K562 (cell line): Measurements from ENCODE around the gene GCN1. TPM values are rescaled to one million over a fixed set of nuclear protein-coding genes. Genes with fewer than 3 reads are reported as not detected.

ENCODE experiments used
- ATAC-seq: fragments of 200-7000 bp; cut with Tn5 transposase; 3 replicates; pipeline ENCODE4 v1.9.1; 2020; ENCODE audit warnings: moderate library complexity
- BruUV-seq: library from RNA; stranded (reverse); fragments of 400-500 nt; replicated peaks from 2 replicates; lab custom pipeline; 2021; lab: Mats Ljungman, UMichigan
- CTCF ChIA-PET: fragments of 300-600 bp; formaldehyde crosslinking; extraction: SDS; loops from one replicate; lab custom pipeline; 2021; ENCODE audit warnings: low intra/inter-chr PET ratio; lab: Yijun Ruan, JAX
- POLR2A ChIA-PET: fragments of 300-600, 350-650 bp; sonication (Branson Sonifier 250); formaldehyde crosslinking; extraction: SDS; loops from one replicate; lab custom pipeline; 2021; ENCODE audit warnings: antibody characterized with exemption, inconsistent platforms; lab: Yijun Ruan, JAX
- DNase-seq, 4 experiments: peaks; one replicate each; pipeline versions ENCODE4 v3.0.0 to v3.0.0-alpha.2; 2011 to 2018; ENCODE audit warnings: low spot score in 3 of 4, mixed read lengths in 3 of 4; ENCODE audit errors: extremely low read depth in 1 of 4
- FAIRE-seq: peaks from 2 replicates; lab custom pipeline; 2011; peaks lifted over from hg19 to GRCh38; lab: Jason Lieb, UNC
- H2AFZ ChIP-seq: 2 replicates; pipeline ENCODE4 v1.6.0; 2011; ENCODE audit warnings: low read depth, low read length, control low read depth, inconsistent platforms
- H3K27ac ChIP-seq: fragments of 200-600 bp; 3 replicates; pipeline ENCODE4 v1.8.0; 2011; ENCODE audit warnings: low read depth, mild to moderate bottlenecking, control low read depth, inconsistent platforms, low read length, moderate library complexity, mixed read lengths; ENCODE audit errors: extremely low read depth
- H3K27me3 ChIP-seq, 2 experiments: fragments of 300-600 bp in 1 of 2; 2 replicates in 1 of 2; 3 replicates in 1 of 2; pipeline versions ENCODE4 v1.6.0 to v1.8.0; 2011; ENCODE audit warnings: inconsistent platforms in 2 of 2, low read length in 2 of 2, mild to moderate bottlenecking in 1 of 2, mixed read lengths in 1 of 2, moderate library complexity in 1 of 2; ENCODE audit not compliant: control insufficient read depth in 2 of 2, insufficient read depth in 2 of 2
- H3K36me3 ChIP-seq: fragments of 300-600 bp; 3 replicates; pipeline ENCODE4 v1.8.0; 2011; ENCODE audit warnings: mild to moderate bottlenecking, low read length, inconsistent platforms; ENCODE audit not compliant: control insufficient read depth, insufficient read depth
- H3K4me1 ChIP-seq, 2 experiments: fragments of 200-600 bp in 1 of 2; replicated peaks in 1 of 2; 2 replicates in 1 of 2; 3 replicates in 1 of 2; pipeline versions ENCODE4 v1.5.1 to v1.8.0; 2011; ENCODE audit warnings: inconsistent platforms in 2 of 2, low read length in 2 of 2, mild to moderate bottlenecking in 1 of 2, mixed read lengths in 1 of 2, moderate library complexity in 1 of 2; ENCODE audit not compliant: control insufficient read depth in 2 of 2, insufficient read depth in 2 of 2
- H3K4me2 ChIP-seq: 2 replicates; pipeline ENCODE4 v1.6.1; 2011; ENCODE audit warnings: low read length, control low read depth, inconsistent platforms, mixed read lengths; ENCODE audit not compliant: insufficient read depth
- H3K4me3 ChIP-seq: fragments of 200-600 bp; sonication (generic), shearing (Covaris generic); 2 replicates; pipeline ENCODE4 v1.5.1; 2016; ENCODE audit warnings: control low read depth, inconsistent platforms
- H3K79me2 ChIP-seq: fragments of 200-600 bp; 3 replicates; pipeline ENCODE4 v1.8.0; 2011; ENCODE audit warnings: low read length, inconsistent platforms; ENCODE audit not compliant: control insufficient read depth, insufficient read depth
- H3K9ac ChIP-seq, 2 experiments: 2 replicates each; pipeline versions ENCODE4 v1.6.0 to v1.6.1; 2011; ENCODE audit warnings: low read depth in 2 of 2, low read length in 2 of 2, control low read depth in 1 of 2, inconsistent platforms in 1 of 2, mild to moderate bottlenecking in 1 of 2, mixed read lengths in 1 of 2; ENCODE audit not compliant: insufficient read depth in 1 of 2
- H3K9me1 ChIP-seq: one replicate; pipeline ENCODE4 v1.6.0; 2011; ENCODE audit warnings: inconsistent platforms, mild to moderate bottlenecking, low read length, moderate library complexity; ENCODE audit not compliant: control insufficient read depth, insufficient read depth
- H3K9me3 ChIP-seq: replicated peaks from 2 replicates; pipeline ENCODE4 v1.5.1; 2011; ENCODE audit warnings: low read depth, low read length, inconsistent platforms; ENCODE audit not compliant: control insufficient read depth, insufficient read depth
- H4K20me1 ChIP-seq: replicated peaks from 2 replicates; pipeline ENCODE4 v1.6.1; 2011; ENCODE audit warnings: low read length, inconsistent platforms, mixed read lengths; ENCODE audit not compliant: control insufficient read depth, insufficient read depth
- ATF7 ChIP-seq: fragments of 450-650 bp; IDR thresholded peaks from 2 replicates; pipeline ENCODE4 v1.7.1; 2014; ENCODE audit warnings: mild to moderate bottlenecking, moderate library complexity
- DLX4 ChIP-seq: fragments of 250-450 bp; sonication (Bioruptor Pico); IDR thresholded peaks from 2 replicates; pipeline ENCODE4 v1.6.1; 2021; ENCODE audit warnings: mild to moderate bottlenecking
- E2F5 ChIP-seq: sonication (generic); formaldehyde crosslinking; IDR thresholded peaks from 2 replicates; pipeline ENCODE4 v1.8.0; 2022; ENCODE audit warnings: mild to moderate bottlenecking, missing genetic modification reagents
- GATA2 ChIP-seq: sonication (generic); formaldehyde crosslinking; IDR thresholded peaks from 2 replicates; pipeline ENCODE4 v1.4.0; 2020; ENCODE audit warnings: mild to moderate bottlenecking, missing genetic modification reagents
- KDM4B ChIP-seq, 2 experiments: fragments of 450-650 bp in 1 of 2; sonication (generic) in 1 of 2; IDR thresholded peaks; 2 replicates each; pipeline ENCODE4 v1.6.1; 2016 to 2017; ENCODE audit warnings: borderline replicate concordance in 2 of 2, antibody characterized with exemption in 1 of 2, low read depth in 1 of 2, mild to moderate bottlenecking in 1 of 2
- NBN ChIP-seq: fragments of 450-650 bp; IDR thresholded peaks from 2 replicates; pipeline ENCODE4 v1.6.1; 2016; ENCODE audit warnings: low read depth, mild to moderate bottlenecking
- NCOA2 ChIP-seq, 2 experiments: fragments of 450-650 bp; IDR thresholded peaks; 2 replicates each; pipeline ENCODE4 v1.6.1; 2018; ENCODE audit warnings: mild to moderate bottlenecking in 2 of 2, moderate library complexity in 1 of 2; ENCODE audit not compliant: partially characterized antibody in 2 of 2
- NFYB ChIP-seq: IDR thresholded peaks from 2 replicates; pipeline ENCODE4 v1.6.1; 2011; ENCODE audit warnings: mild to moderate bottlenecking, moderate library complexity; ENCODE audit not compliant: insufficient read length; ENCODE audit errors: extremely low read depth
- PPARD ChIP-seq: fragments of 250-450 bp; sonication (Bioruptor Pico); IDR thresholded peaks from 2 replicates; pipeline ENCODE4 v1.8.0; 2022; ENCODE audit warnings: inconsistent platforms, mild to moderate bottlenecking, moderate library complexity
- PURB ChIP-seq: sonication (generic); formaldehyde crosslinking; IDR thresholded peaks from 2 replicates; pipeline ENCODE4 v1.9.0; 2021; ENCODE audit warnings: low read depth, mild to moderate bottlenecking, missing genetic modification reagents
- RB1 ChIP-seq: fragments of 450-650 bp; IDR thresholded peaks from 2 replicates; pipeline ENCODE4 v1.6.1; 2017; ENCODE audit warnings: low read depth, mild to moderate bottlenecking
- U2AF2 ChIP-seq: fragments of 200-400 bp; formaldehyde crosslinking; optimal IDR thresholded peaks from 2 replicates; pipeline ENCODE3; 2017; ENCODE audit warnings: low read depth, mild to moderate bottlenecking, low read length
- ZNF311 ChIP-seq: fragments of 250-450 bp; sonication (Bioruptor Pico); IDR thresholded peaks from 2 replicates; pipeline ENCODE4 v1.4.0; 2020; ENCODE audit warnings: mild to moderate bottlenecking, moderate library complexity
- ZNF324 ChIP-seq: fragments of 250-450 bp; sonication (Bioruptor Pico); IDR thresholded peaks from 2 replicates; pipeline ENCODE4 v1.4.0; 2020; ENCODE audit warnings: mild to moderate bottlenecking
- ZNF586 ChIP-seq: fragments of 450-650 bp; formaldehyde crosslinking; conservative IDR thresholded peaks from 2 replicates; pipeline ENCODE4 v1.4.0; 2020; ENCODE audit warnings: mild to moderate bottlenecking, moderate library complexity
- WGBS: fragments of 100-300 bp; shearing (Covaris generic); methylation state at CpG from one replicate; pipeline ENCODE4 v1.1.6; 2016; ENCODE audit warnings: low coverage, mixed read lengths; ENCODE audit not compliant: insufficient coverage; ENCODE audit errors: missing lambda C conversion rate; 5-methylcytosine and 5-hydroxymethylcytosine counted together
- in situ Hi-C: fragments of 300-500 bp; cut with MboI; formaldehyde crosslinking; loops from 4 replicates; pipeline ENCODE4 v1.15.0; 2018; ENCODE audit warnings: inconsistent platforms, mixed read lengths
- intact Hi-C: fragments of 100-400 bp; cut with micrococcal nuclease; formaldehyde crosslinking; loops from 2 replicates; pipeline ENCODE4 v1.14.2; 2022
- polyA plus RNA-seq, 8 experiments: library from polyadenylated mRNA; depleted of rRNA in 4 of 8; stranded (reverse) in 5 of 8; unstranded in 3 of 8; fragments of >200 nt; fragmentation: Nextera tagmentation in 2 of 8; fragmentation: Illumina TruSeq in 1 of 8; extraction: Ambion mirVana in 2 of 8; extraction: Trizol in 1 of 8; gene quantifications; 2 replicates each; pipeline versions ENCODE4 v1.2.1 to v1.2.3, GENCODE V29; 2011 to 2014; ENCODE audit warnings: inconsistent platforms in 1 of 8, missing spikeins in 1 of 8
- total RNA-seq, 7 experiments: library from RNA; depleted of rRNA in 6 of 7; stranded (reverse); fragments of >200 nt in 6 of 7; fragmentation: Illumina TruSeq in 2 of 7; extraction: Trizol in 2 of 7; gene quantifications; 2 replicates each; pipeline versions ENCODE4 v1.2.1 to v1.2.3, GENCODE V29; 2011 to 2021; ENCODE audit warnings: low replicate concordance in 1 of 7
- TF ChIP-seq, protein P1 (sequence below): fragments of 450-650 bp; conservative IDR thresholded peaks from 2 replicates; pipeline ENCODE4 v1.6.1; 2016; ENCODE audit warnings: missing genetic modification characterization, low read depth, mild to moderate bottlenecking, missing compliant biosample characterization, moderate library complexity
- TF ChIP-seq, protein P2 (sequence below): sonication (generic); formaldehyde crosslinking; IDR thresholded peaks from 2 replicates; pipeline ENCODE4 v1.9.0; 2022; ENCODE audit warnings: mild to moderate bottlenecking, missing genetic modification reagents

The GCN1 gene
- total and polyA plus RNA-seq, 9 of the 15 experiments (the other 6 are each of a cell fraction or from before 2014, with no cell fraction given), result 11.9 to 190 (median 51.7) TPM

- 55% methylated on average over 3 of the region's 3 CpGs for WGBS
- FAIRE-seq, result no peak
- Histone ChIP-seq H3K27ac (no peak overlapping the region), H3K36me3 (peaks cover 14% of the 10 kb centered on the region; the same call in 1 of the 3 replicates), H3K9ac (no peak overlapping the region), H4K20me1 (peaks cover 6% of the 10 kb centered on the region), H3K4me1 (peaks cover 15 to 44% of the 10 kb centered on the region in 2 experiments; a peak in 3 of 5 replicates), H3K9me3 (no peaks in the 10 kb centered on the region), H2AFZ (no peak overlapping the region), H3K79me2 (no peaks in the 10 kb centered on the region), H3K9me1 (no peaks in the 10 kb centered on the region), H3K27me3 (no peaks in the 10 kb centered on the region), H3K4me3 (no peak overlapping the region), H3K4me2 (no peak overlapping the region)
- no TSS peak for BruUV-seq
- POLR2A ChIA-PET, result interaction anchor here (0.6 to 1.1 kb wide), 4 partner anchors 20 to 1490 kb away, joined by 3 read pairs; partner anchors contain the start of gene RPLP0
- intact Hi-C loops, result no loop called here
- in situ Hi-C loops, result no loop called here
- no peak for ATAC-seq
- TF ChIP-seq, protein P1, sequence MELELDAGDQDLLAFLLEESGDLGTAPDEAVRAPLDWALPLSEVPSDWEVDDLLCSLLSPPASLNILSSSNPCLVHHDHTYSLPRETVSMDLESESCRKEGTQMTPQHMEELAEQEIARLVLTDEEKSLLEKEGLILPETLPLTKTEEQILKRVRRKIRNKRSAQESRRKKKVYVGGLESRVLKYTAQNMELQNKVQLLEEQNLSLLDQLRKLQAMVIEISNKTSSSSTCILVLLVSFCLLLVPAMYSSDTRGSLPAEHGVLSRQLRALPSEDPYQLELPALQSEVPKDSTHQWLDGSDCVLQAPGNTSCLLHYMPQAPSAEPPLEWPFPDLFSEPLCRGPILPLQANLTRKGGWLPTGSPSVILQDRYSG (tag), result no peak
- TF ChIP-seq ZNF586 (CRISPR knock-in tag), result no peak
- no peak for TF ChIP-seq NCOA2 (IDR thresholded peaks at IDR 0.05; ENCODE audit: partially characterized antibody in 2 of 2)
- no peak for TF ChIP-seq DLX4 (CRISPR knock-in tag)
- no peak for TF ChIP-seq PURB (CRISPR knock-in tag)
- TF ChIP-seq PPARD (CRISPR knock-in tag), result no peak
- no peak for TF ChIP-seq ZNF324 (CRISPR knock-in tag)
- no peak for TF ChIP-seq NFYB
- TF ChIP-seq ZNF311 (CRISPR knock-in tag), result no peak
- no peak for TF ChIP-seq RB1
- TF ChIP-seq, protein P2, sequence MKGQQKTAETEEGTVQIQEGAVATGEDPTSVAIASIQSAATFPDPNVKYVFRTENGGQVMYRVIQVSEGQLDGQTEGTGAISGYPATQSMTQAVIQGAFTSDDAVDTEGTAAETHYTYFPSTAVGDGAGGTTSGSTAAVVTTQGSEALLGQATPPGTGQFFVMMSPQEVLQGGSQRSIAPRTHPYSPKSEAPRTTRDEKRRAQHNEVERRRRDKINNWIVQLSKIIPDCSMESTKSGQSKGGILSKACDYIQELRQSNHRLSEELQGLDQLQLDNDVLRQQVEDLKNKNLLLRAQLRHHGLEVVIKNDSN, result no peak
- TF ChIP-seq ATF7, result no peak
- TF ChIP-seq KDM4B (IDR thresholded peaks at IDR 0.05; ENCODE audit: borderline replicate concordance in 2 of 2, low read depth in 1 of 2), result no peak
- no peak for TF ChIP-seq GATA2 (CRISPR knock-in tag)
- TF ChIP-seq U2AF2, result no peak
- no peak for TF ChIP-seq NBN
- TF ChIP-seq E2F5 (CRISPR knock-in tag), result no peak
- DNase-seq, result no peak
- CTCF ChIA-PET, result no interaction called here
Measured at GRCh38 chr12:120090206-120090605, 104.3 kb downstream of the GCN1 start.
